ENCODE data around the gene CLCN5. TPM values are rescaled to one million over a fixed set of nuclear protein-coding genes. Genes with fewer than 3 reads are reported as not detected.

Gene CLCN5
- total and polyA plus RNA-seq, 5 donors = 0.57 to 2.8 (median 2.5) TPM

DNA sequence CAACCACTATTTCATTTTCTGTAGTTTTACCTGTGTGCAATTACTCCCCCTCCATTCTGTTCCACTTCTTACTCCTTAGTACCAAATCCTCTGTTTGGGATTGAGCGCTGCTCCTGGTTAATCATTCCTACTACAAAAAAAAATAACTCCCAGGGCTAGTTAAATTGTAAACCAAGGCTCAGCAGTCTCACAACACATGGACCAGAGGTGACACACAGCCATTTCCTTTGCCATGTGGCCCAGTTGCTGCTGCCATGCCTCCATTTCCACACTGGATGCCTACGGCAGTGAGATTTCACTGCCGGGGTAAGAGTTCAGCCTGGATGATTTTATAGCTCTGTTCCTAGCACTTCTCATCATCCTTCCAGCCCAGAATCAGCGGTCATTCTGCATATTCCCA lies 171.2 kb downstream of the CLCN5 start:
- Histone ChIP-seq H3K9me3 (ENCODE audit: control insufficient read depth, low read length) (no peaks in the 10 kb centered on the region), H3K27me3 (ENCODE audit: control insufficient read depth, insufficient read depth) (no peaks in the 10 kb centered on the region), H3K4me1 (ENCODE audit: control insufficient read depth, insufficient read depth, low read length) (no peaks in the 10 kb centered on the region), H3K27ac (ENCODE audit: low read length) (no peak overlapping the region), H3K4me3 (ENCODE audit: low read length) (no peak overlapping the region)
- DNase-seq (no peak), ATAC-seq (no peak)
- 97% methylated on average over 4 of the region's 4 CpGs for WGBS
- intact Hi-C loops (cut with DNase I) = no loop called here

DNA sequence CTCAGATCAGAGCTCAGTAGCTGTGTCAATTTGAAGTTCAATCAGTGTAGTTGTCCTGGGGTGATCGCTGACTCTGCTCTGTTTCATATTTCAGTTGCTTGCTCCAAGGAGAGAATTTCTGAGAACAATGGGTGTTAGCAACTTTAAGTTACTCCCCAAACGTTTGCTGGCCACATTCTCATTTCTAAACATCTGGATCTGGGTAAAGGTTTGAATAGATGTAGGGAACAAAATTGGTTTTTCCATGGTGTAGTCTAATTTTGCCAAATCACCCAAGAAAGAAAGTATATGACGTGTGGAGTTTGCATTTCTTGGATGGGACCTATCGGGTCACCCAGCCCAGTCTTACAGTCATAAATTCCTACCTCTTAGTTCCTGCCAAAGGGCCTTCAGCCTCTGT lies 174.7 kb downstream of the CLCN5 start:
- intact Hi-C loops (cut with DNase I) = no loop called here
- no peak for ATAC-seq
- 64% methylated on average over 4 of the region's 4 CpGs for WGBS

GRCh38 chrX:50098241-50098640 lies 175.8 kb downstream of the CLCN5 start:
- Histone ChIP-seq H3K4me3 (ENCODE audit: low read length) (no peak overlapping the region), H3K9me3 (ENCODE audit: control insufficient read depth, low read length) (no peaks in the 10 kb centered on the region), H3K27ac (ENCODE audit: low read length) (no peak overlapping the region), H3K4me1 (ENCODE audit: control insufficient read depth, insufficient read depth, low read length) (no peaks in the 10 kb centered on the region), H3K27me3 (ENCODE audit: control insufficient read depth, insufficient read depth) (no peaks in the 10 kb centered on the region)
- 76% methylated on average over 3 of the region's 3 CpGs for WGBS
- DNase-seq (no peak), ATAC-seq (no peak)
- intact Hi-C loops (cut with DNase I) = no loop called here

More for the DNA sequence above, 174.7 kb downstream of the CLCN5 start:
- DNase-seq = no peak
- Histone ChIP-seq H3K9me3 (ENCODE audit: control insufficient read depth, low read length) (no peaks in the 10 kb centered on the region), H3K4me3 (ENCODE audit: low read length) (no peak overlapping the region), H3K4me1 (ENCODE audit: control insufficient read depth, insufficient read depth, low read length) (no peaks in the 10 kb centered on the region), H3K27me3 (ENCODE audit: control insufficient read depth, insufficient read depth) (no peaks in the 10 kb centered on the region), H3K27ac (ENCODE audit: low read length) (no peak overlapping the region)

DNA sequence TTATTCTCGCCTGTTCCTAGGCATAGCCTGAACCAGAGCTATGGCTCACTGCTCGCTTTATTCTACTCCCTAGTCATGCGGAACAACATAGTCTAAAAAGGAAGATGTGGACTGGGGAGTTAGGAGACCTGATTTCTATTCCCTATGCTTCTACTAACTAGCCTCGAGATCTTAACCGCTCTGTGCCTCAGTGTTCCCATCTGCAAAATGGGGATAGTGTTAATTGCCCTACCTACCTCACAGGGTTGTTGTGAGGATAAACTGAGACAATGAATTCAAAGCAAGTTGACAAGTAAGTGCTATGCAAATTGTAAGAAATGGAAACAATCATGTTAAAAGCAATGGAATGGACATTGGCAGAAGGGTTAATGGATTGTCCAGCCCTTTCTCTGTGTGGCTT lies 176.4 kb downstream of the CLCN5 start:
- Histone ChIP-seq H3K27me3 (ENCODE audit: control insufficient read depth, insufficient read depth) (no peaks in the 10 kb centered on the region), H3K4me3 (ENCODE audit: low read length) (no peak overlapping the region), H3K9me3 (ENCODE audit: control insufficient read depth, low read length) (no peaks in the 10 kb centered on the region), H3K27ac (ENCODE audit: low read length) (no peak overlapping the region), H3K4me1 (ENCODE audit: control insufficient read depth, insufficient read depth, low read length) (no peaks in the 10 kb centered on the region)
- DNase-seq (no peak), ATAC-seq (no peak)
- intact Hi-C loops (cut with DNase I) = no loop called here
- WGBS = 92% methylated on average over 5 of the region's 5 CpGs

DNA sequence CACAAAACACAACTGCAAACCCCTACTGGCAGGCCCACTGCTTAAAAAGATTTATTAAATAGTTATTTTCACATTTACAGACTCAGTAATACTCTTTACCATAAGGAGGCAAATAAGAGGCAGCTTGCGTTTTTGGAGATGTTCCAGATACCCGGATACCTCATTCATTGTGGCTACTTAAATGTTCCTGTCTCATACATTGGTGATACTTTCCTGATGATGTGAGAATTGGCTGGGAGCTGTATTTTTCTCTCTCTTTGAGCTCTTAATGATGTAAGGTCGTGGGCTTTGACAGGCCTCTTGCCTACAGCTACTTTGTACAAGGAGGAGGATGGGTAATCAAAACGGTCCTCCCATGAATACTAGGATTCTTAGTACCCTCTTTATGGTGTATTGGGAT lies 176.9 kb downstream of the CLCN5 start:
- DNase-seq = no peak
- intact Hi-C loops (cut with DNase I) = no loop called here
- Histone ChIP-seq H3K27me3 (ENCODE audit: control insufficient read depth, insufficient read depth) (no peaks in the 10 kb centered on the region), H3K4me1 (ENCODE audit: control insufficient read depth, insufficient read depth, low read length) (no peaks in the 10 kb centered on the region), H3K4me3 (ENCODE audit: low read length) (no peak overlapping the region), H3K9me3 (ENCODE audit: control insufficient read depth, low read length) (no peaks in the 10 kb centered on the region), H3K27ac (ENCODE audit: low read length) (no peak overlapping the region)
- 66% methylated on average over 4 of the region's 4 CpGs for WGBS
- ATAC-seq = no peak

DNA sequence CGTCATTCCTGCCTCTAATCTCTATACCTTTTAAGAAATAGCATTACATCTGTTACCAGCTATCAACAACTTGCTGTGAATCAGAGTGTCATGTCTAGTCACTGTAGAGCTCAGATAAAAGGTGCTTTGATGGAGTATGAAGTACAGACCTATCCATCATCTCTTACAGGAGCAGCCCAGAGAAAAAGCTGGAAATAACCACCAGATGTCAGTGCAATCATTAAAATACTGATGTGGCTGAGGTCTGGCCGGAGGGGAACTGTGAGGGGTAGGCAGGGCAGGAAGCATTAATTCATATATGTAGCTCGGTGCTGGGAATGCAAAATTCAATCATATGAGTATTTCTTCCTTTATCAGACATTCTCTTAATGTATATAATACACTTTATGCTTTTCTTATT lies 177.8 kb downstream of the CLCN5 start:
- H3K9me3 ChIP-seq (ENCODE audit: control insufficient read depth, low read length) = no peaks in the 10 kb centered on the region
- DNase-seq = no peak
- H3K4me3 ChIP-seq (ENCODE audit: low read length) = no peak overlapping the region
- 41% methylated on average over 3 of the region's 3 CpGs for WGBS
- no peak overlapping the region for H3K27ac ChIP-seq (ENCODE audit: low read length)
- ATAC-seq = peak in 1 of 2 donors; percentile 44
- intact Hi-C loops (cut with DNase I) = no loop called here
- no peaks in the 10 kb centered on the region for H3K27me3 ChIP-seq (ENCODE audit: control insufficient read depth, insufficient read depth)
- no peaks in the 10 kb centered on the region for H3K4me1 ChIP-seq (ENCODE audit: control insufficient read depth, insufficient read depth, low read length)

- Histone ChIP-seq H3K9me3 (ENCODE audit: control insufficient read depth, low read length) (no peaks in the 10 kb centered on the region), H3K27me3 (ENCODE audit: control insufficient read depth, insufficient read depth) (no peaks in the 10 kb centered on the region), H3K4me3 (ENCODE audit: low read length) (no peak overlapping the region), H3K27ac (ENCODE audit: low read length) (no peak overlapping the region), H3K4me1 (ENCODE audit: control insufficient read depth, insufficient read depth, low read length) (no peaks in the 10 kb centered on the region)
- DNase-seq (no peak), ATAC-seq (no peak)
- WGBS = 98% methylated on average over 1 of the region's 1 CpG
- intact Hi-C loops (cut with DNase I) = no loop called here
Measured at GRCh38 chrX:50103176-50103575, 180.8 kb downstream of the CLCN5 start.

DNA sequence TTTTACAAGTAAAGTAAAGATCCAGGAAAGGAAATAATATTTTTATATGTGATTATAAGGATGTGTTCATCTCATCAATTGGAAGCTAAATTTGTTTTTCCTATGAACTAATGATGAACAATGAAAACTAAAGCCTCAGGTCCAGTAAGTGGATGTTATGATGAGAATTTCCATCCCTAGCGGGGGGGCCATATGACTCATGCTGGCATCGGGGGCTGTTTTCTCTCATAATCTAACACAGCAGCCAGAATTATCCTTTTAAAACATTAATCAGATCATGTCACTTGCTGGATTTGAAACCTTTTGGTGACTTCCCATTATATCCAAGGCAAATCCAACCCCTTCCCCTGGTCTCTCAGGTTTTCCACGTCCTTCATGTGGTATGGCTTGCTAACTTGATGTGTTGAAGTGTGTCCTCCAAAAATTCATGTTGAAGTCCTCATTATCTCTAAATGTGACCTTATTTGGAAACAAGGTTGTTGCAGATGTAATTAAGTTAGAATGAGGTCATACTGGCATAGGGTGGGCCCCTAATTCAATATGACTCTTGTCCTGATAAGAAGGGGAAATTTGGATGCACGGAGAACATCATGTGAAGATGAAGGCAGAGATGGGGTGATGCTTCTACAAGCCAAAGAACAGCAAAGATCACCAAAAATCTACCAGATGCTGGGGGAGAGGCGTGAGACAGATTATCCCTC lies 181.6 kb downstream of the CLCN5 start:
- H3K4me3 ChIP-seq (ENCODE audit: low read length) = no peak overlapping the region
- WGBS = 60% methylated on average over 5 of the region's 5 CpGs
- H3K4me1 ChIP-seq (ENCODE audit: control insufficient read depth, insufficient read depth, low read length) = no peaks in the 10 kb centered on the region
- no peak for ATAC-seq
- intact Hi-C loops (cut with DNase I) = no loop called here
- DNase-seq = no peak
- H3K27me3 ChIP-seq (ENCODE audit: control insufficient read depth, insufficient read depth) = no peaks in the 10 kb centered on the region
- no peak overlapping the region for H3K27ac ChIP-seq (ENCODE audit: low read length)
- H3K9me3 ChIP-seq (ENCODE audit: control insufficient read depth, low read length) = no peaks in the 10 kb centered on the region

DNA sequence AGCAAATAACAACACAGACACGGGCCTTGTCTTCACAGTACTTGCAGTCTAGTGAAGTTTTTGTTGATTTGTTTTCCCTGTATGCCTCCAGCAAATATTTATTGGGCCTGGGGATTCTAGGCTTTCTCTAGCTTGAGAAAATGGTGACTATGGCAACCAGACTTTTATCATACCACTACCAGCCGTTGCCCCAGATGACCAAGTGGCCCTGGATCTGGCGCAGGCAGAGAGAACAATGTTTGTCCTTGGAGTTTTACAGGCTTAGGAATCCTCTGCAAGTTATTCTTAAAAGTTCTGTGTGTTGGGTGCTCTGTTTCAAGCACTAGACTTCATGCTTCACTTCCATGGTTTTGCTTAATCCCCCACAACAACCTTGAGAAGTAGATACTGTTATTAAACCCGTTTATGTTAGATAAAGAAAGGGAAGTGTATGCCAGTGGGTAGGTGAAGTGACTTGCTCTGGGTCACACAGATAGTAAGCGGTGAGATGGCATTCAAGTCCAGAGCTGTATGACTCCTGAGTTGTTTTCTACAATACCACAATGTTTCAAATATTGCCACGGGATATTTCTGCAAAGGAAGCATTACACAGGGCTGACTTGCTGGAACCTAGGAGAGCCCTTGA lies 183.8 kb downstream of the CLCN5 start:
- ATAC-seq (no peak), DNase-seq (no peak)
- Histone ChIP-seq H3K4me3 (ENCODE audit: low read length) (no peak overlapping the region), H3K4me1 (ENCODE audit: control insufficient read depth, insufficient read depth, low read length) (no peaks in the 10 kb centered on the region), H3K27me3 (ENCODE audit: control insufficient read depth, insufficient read depth) (no peaks in the 10 kb centered on the region), H3K9me3 (ENCODE audit: control insufficient read depth, low read length) (no peaks in the 10 kb centered on the region), H3K27ac (ENCODE audit: low read length) (no peak overlapping the region)
- intact Hi-C loops (cut with DNase I) = no loop called here
- WGBS = 81% methylated on average over 6 of the region's 6 CpGs

GRCh38 chrX:50107470-50107869 lies 185.1 kb downstream of the CLCN5 start:
- Histone ChIP-seq H3K27me3 (ENCODE audit: control insufficient read depth, insufficient read depth) (no peaks in the 10 kb centered on the region), H3K9me3 (ENCODE audit: control insufficient read depth, low read length) (no peaks in the 10 kb centered on the region), H3K4me3 (ENCODE audit: low read length) (no peak overlapping the region), H3K4me1 (ENCODE audit: control insufficient read depth, insufficient read depth, low read length) (no peaks in the 10 kb centered on the region), H3K27ac (ENCODE audit: low read length) (no peak overlapping the region)
- intact Hi-C loops (cut with DNase I) = no loop called here
- ATAC-seq = no peak
- DNase-seq = no peak
- 89% methylated on average over 2 of the region's 2 CpGs for WGBS

DNA sequence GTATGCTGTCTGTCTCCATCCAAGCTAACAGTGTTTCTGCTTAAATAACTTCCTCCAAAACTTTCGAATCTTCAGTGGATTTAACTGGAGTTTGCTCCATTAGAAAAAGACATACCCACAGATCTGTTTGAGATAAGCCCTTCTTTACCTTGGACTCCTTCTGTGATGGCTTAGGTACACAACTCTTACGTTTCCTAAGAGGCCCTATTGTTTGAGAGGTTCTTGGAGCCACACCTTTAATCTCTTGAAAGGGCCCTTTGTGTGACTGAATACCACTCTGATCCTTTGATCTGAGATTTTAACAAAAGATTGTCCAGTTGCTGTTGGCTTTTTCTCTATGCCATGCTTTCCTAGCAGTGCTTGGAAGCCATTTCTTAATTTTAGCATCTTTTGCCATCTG lies 185.9 kb downstream of the CLCN5 start:
- intact Hi-C loops (cut with DNase I) = no loop called here
- no peak for ATAC-seq
- H3K27ac ChIP-seq (ENCODE audit: low read length) = no peak overlapping the region
- H3K27me3 ChIP-seq (ENCODE audit: control insufficient read depth, insufficient read depth) = no peaks in the 10 kb centered on the region
- no peak overlapping the region for H3K4me3 ChIP-seq (ENCODE audit: low read length)
- no peaks in the 10 kb centered on the region for H3K4me1 ChIP-seq (ENCODE audit: control insufficient read depth, insufficient read depth, low read length)
- WGBS = 80% methylated on average over 2 of the region's 2 CpGs
- DNase-seq = no peak
- no peaks in the 10 kb centered on the region for H3K9me3 ChIP-seq (ENCODE audit: control insufficient read depth, low read length)

All from right cardiac atrium (tissue), 5 donors.